Chondrocyte (in vitro differentiated cells): ENCODE results near the gene HOXB6. TPM values are rescaled to one million over a fixed set of nuclear protein-coding genes. Genes with fewer than 3 reads are reported as not detected.

ENCODE experiments used
- DNase-seq: peaks from one replicate; pipeline ENCODE4 v3.0.0; 2021; ENCODE audit warnings: mixed read lengths, low spot score
- H3K27ac Mint-ChIP-seq: one replicate; pipeline ENCODE4 v1.8.0; 2021; ENCODE audit warnings: mild to moderate bottlenecking, moderate library complexity, mixed read lengths; ENCODE audit not compliant: unreplicated experiment
- H3K27me3 Mint-ChIP-seq: 2 replicates; pipeline ENCODE4 v1.8.0; 2021; ENCODE audit warnings: low read depth, mixed read lengths
- H3K36me3 Mint-ChIP-seq: 2 replicates; pipeline ENCODE4 v1.8.0; 2021; ENCODE audit warnings: low read depth, mixed read lengths
- H3K4me1 Mint-ChIP-seq: 2 replicates; pipeline ENCODE4 v1.8.0; 2021; ENCODE audit warnings: low read depth, mild to moderate bottlenecking, mixed read lengths
- H3K4me3 Mint-ChIP-seq: one replicate; pipeline ENCODE4 v1.8.0; 2021; ENCODE audit warnings: mild to moderate bottlenecking, moderate library complexity, mixed read lengths; ENCODE audit not compliant: unreplicated experiment
- H3K9me3 Mint-ChIP-seq: 2 replicates; pipeline ENCODE4 v1.8.0; 2021; ENCODE audit warnings: low read depth, mixed read lengths
- CTCF ChIP-seq: fragments of 200-600 bp; sonication (generic); IDR thresholded peaks from 2 replicates; pipeline ENCODE4 v1.5.0; 2021; ENCODE audit warnings: antibody characterized with exemption, mild to moderate bottlenecking, moderate library complexity
- total RNA-seq: library from RNA; stranded (reverse); gene quantifications from 3 replicates; pipeline ENCODE4 v1.2.1, GENCODE V29; 2021

The HOXB6 gene
- total RNA-seq, 1 donor from 2014 or later = not detected

DNA sequence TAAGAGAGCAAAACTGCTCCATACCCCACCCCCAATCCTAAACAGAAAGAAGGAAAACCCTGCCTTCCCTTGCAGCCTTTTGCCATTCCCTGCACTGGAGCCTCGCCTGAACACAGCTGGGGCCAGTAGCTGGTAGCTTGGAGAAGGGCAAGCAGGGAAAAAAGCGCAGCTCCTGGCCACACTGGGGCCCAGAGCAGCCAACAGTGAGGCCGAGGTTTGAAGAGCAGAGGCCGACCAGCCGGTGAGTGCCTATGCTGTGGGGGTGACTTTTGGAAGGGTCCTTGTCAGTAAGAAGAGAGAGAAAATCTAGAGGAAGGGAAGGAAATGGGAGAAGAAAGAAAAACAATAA is 24.6 kb upstream of the HOXB6 start:
- Mint-ChIP-seq H3K27me3 (peaks cover 78% of the 10 kb centered on the region), H3K27ac (no peak overlapping the region), H3K4me1 (peaks cover 8% of the 10 kb centered on the region), H3K4me3 (no peak overlapping the region), H3K36me3 (peaks cover 1% of the 10 kb centered on the region), H3K9me3 (no peaks in the 10 kb centered on the region)
- DNase-seq = no peak
- TF ChIP-seq CTCF = no peak

DNA sequence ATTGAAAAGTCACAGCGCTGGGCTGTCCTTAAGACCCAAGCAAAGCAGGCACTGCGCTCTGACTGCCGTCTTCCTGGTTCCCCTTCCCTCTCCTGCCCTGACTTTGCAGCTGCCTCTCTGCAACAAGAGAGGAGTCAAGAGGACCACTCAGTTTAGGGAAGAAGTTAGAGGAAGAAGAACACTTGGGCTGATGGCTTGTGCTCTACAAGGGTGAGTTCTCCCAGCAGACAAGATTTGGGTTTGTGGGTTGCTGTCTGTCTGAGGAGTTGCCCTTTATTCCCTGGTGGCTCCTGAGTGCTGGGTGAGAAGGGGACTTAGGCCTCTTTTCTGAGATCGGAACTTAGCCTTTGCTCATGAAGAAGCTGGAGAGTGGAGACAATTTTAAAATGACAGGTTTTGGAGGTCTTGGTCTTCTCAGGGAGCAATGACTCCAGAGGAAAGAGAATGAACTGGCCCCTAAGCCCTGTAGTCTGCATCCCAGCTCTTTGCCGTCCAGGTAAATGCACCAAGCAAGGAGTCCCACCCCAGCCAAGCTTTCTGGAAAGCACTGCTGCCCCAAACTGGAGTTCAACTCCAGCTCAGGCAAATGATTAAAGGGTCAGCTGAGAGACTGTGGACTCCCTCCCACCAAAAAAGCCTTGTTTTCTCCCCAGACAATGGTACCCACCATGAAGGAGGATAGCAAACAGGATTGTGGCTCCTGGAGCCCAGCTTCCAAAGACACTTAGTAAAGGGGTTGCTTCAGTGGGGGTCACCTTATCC is 24.0 kb upstream of the HOXB6 start:
- peaks cover 8% of the 10 kb centered on the region for H3K4me1 Mint-ChIP-seq
- no peak for DNase-seq
- H3K9me3 Mint-ChIP-seq = no peaks in the 10 kb centered on the region
- peaks cover 1% of the 10 kb centered on the region for H3K36me3 Mint-ChIP-seq
- H3K27ac Mint-ChIP-seq = no peak overlapping the region
- TF ChIP-seq CTCF = no peak
- H3K4me3 Mint-ChIP-seq = no peak overlapping the region
- peaks cover 79% of the 10 kb centered on the region for H3K27me3 Mint-ChIP-seq

- no peak overlapping the region for H3K27ac Mint-ChIP-seq
- no peak for DNase-seq
- no peak for TF ChIP-seq CTCF
- no peaks in the 10 kb centered on the region for H3K9me3 Mint-ChIP-seq
- H3K36me3 Mint-ChIP-seq = peaks cover 2% of the 10 kb centered on the region
- peaks cover 8% of the 10 kb centered on the region for H3K4me1 Mint-ChIP-seq
- H3K4me3 Mint-ChIP-seq = no peak overlapping the region
- H3K27me3 Mint-ChIP-seq = peaks cover 83% of the 10 kb centered on the region
Observed at GRCh38 chr17:48627623-48628521, 23.1 kb upstream of the HOXB6 start.

- TF ChIP-seq CTCF = no peak
- peaks cover 83% of the 10 kb centered on the region for H3K27me3 Mint-ChIP-seq
- H3K9me3 Mint-ChIP-seq = no peaks in the 10 kb centered on the region
- DNase-seq = no peak
- no peak overlapping the region for H3K27ac Mint-ChIP-seq
- H3K36me3 Mint-ChIP-seq = peaks cover 3% of the 10 kb centered on the region
- peaks cover 8% of the 10 kb centered on the region for H3K4me1 Mint-ChIP-seq
- H3K4me3 Mint-ChIP-seq = no peak overlapping the region
Observed at GRCh38 chr17:48627118-48627597, 22.4 kb upstream of the HOXB6 start.
